ENCODE data around the gene CDK5RAP2. TPM values are rescaled to one million over a fixed set of nuclear protein-coding genes. Genes with fewer than 3 reads are reported as not detected.

Gene CDK5RAP2
- total and polyA plus RNA-seq, 2 donors (not counting 1 experiment from before 2014, with no cell fraction given): 17.7 to 48.6 TPM

GRCh38 chr9:120392711-120393110 is 187.3 kb downstream of the CDK5RAP2 start:
- H4K20me1 ChIP-seq (ENCODE audit: control insufficient read depth, extremely low read depth, insufficient read depth, low read length): no peaks in the 10 kb centered on the region
- peaks cover 10% of the 10 kb centered on the region for H3K36me3 ChIP-seq (ENCODE audit: control insufficient read depth, insufficient read depth, low read length)
- no peak overlapping the region for H3K9ac ChIP-seq (ENCODE audit: insufficient read depth, low read length)
- no peak overlapping the region for H3K27ac ChIP-seq (ENCODE audit: insufficient read depth, low read length)
- no peaks in the 10 kb centered on the region for H3K79me2 ChIP-seq (ENCODE audit: control insufficient read depth, insufficient read depth, low read length)
- DNase-seq (ENCODE audit: low read depth in 2 of 2): no peak
- TF ChIP-seq EZH2 (IDR thresholded peaks at IDR 0.05; ENCODE audit: low read length, missing control alignments): no peak
- TF ChIP-seq CTCF (conservative IDR thresholded peaks at IDR 0.05 in 1 of 2, IDR thresholded peaks at IDR 0.05 in 1 of 2; ENCODE audit: low read depth in 1 of 2, low read length in 2 of 2): no peak
- no peaks in the 10 kb centered on the region for H3K27me3 ChIP-seq (ENCODE audit: control insufficient read depth, insufficient read depth, low read length)
- peaks cover 26% of the 10 kb centered on the region for H3K4me1 ChIP-seq (ENCODE audit: control insufficient read depth, extremely low read depth, insufficient read depth, low read length)
- no peak overlapping the region for H3K4me3 ChIP-seq (replicated peaks in 1 of 4; ENCODE audit: control extremely low read depth in 1 of 4, insufficient read depth in 1 of 4, low read depth in 3 of 4, low read length in 4 of 4)
- H3K4me2 ChIP-seq (ENCODE audit: extremely low read depth, insufficient read depth, low read length): no peak overlapping the region
- no peaks in the 10 kb centered on the region for H3K9me3 ChIP-seq (ENCODE audit: control insufficient read depth, insufficient read depth, low read depth, low read length)
- H2AFZ ChIP-seq (ENCODE audit: low read length): no peak overlapping the region

GRCh38 chr9:120392245-120392644 is 187.7 kb downstream of the CDK5RAP2 start:
- TF ChIP-seq CTCF (conservative IDR thresholded peaks at IDR 0.05 in 1 of 2, IDR thresholded peaks at IDR 0.05 in 1 of 2; ENCODE audit: low read depth in 1 of 2, low read length in 2 of 2) (no peak), EZH2 (IDR thresholded peaks at IDR 0.05; ENCODE audit: low read length, missing control alignments) (no peak)
- no peaks in the 10 kb centered on the region for H4K20me1 ChIP-seq (ENCODE audit: control insufficient read depth, extremely low read depth, insufficient read depth, low read length)
- no peak overlapping the region for H3K27ac ChIP-seq (ENCODE audit: insufficient read depth, low read length)
- no peak overlapping the region for H3K9ac ChIP-seq (ENCODE audit: insufficient read depth, low read length)
- no peaks in the 10 kb centered on the region for H3K79me2 ChIP-seq (ENCODE audit: control insufficient read depth, insufficient read depth, low read length)
- H2AFZ ChIP-seq (ENCODE audit: low read length): no peak overlapping the region
- peaks cover 25% of the 10 kb centered on the region for H3K4me1 ChIP-seq (ENCODE audit: control insufficient read depth, extremely low read depth, insufficient read depth, low read length)
- no peak for DNase-seq (ENCODE audit: low read depth in 2 of 2)
- H3K36me3 ChIP-seq (ENCODE audit: control insufficient read depth, insufficient read depth, low read length): peaks cover 10% of the 10 kb centered on the region
- no peaks in the 10 kb centered on the region for H3K27me3 ChIP-seq (ENCODE audit: control insufficient read depth, insufficient read depth, low read length)
- no peak overlapping the region for H3K4me2 ChIP-seq (ENCODE audit: extremely low read depth, insufficient read depth, low read length)
- no peaks in the 10 kb centered on the region for H3K9me3 ChIP-seq (ENCODE audit: control insufficient read depth, insufficient read depth, low read depth, low read length)
- no peak overlapping the region for H3K4me3 ChIP-seq (replicated peaks in 1 of 4; ENCODE audit: control extremely low read depth in 1 of 4, insufficient read depth in 1 of 4, low read depth in 3 of 4, low read length in 4 of 4)

- Histone ChIP-seq H3K9me3 (ENCODE audit: control insufficient read depth, insufficient read depth, low read depth, low read length) (no peaks in the 10 kb centered on the region), H3K79me2 (ENCODE audit: control insufficient read depth, insufficient read depth, low read length) (no peaks in the 10 kb centered on the region), H3K9ac (ENCODE audit: insufficient read depth, low read length) (no peak overlapping the region), H3K36me3 (ENCODE audit: control insufficient read depth, insufficient read depth, low read length) (peaks cover 10% of the 10 kb centered on the region), H2AFZ (ENCODE audit: low read length) (no peak overlapping the region), H3K4me1 (ENCODE audit: control insufficient read depth, extremely low read depth, insufficient read depth, low read length) (peaks cover 20% of the 10 kb centered on the region), H3K27ac (ENCODE audit: insufficient read depth, low read length) (no peak overlapping the region), H3K4me2 (ENCODE audit: extremely low read depth, insufficient read depth, low read length) (no peak overlapping the region), H3K27me3 (ENCODE audit: control insufficient read depth, insufficient read depth, low read length) (no peaks in the 10 kb centered on the region), H3K4me3 (replicated peaks in 1 of 4; ENCODE audit: control extremely low read depth in 1 of 4, insufficient read depth in 1 of 4, low read depth in 3 of 4, low read length in 4 of 4) (no peak overlapping the region), H4K20me1 (ENCODE audit: control insufficient read depth, extremely low read depth, insufficient read depth, low read length) (no peaks in the 10 kb centered on the region)
- no peak for TF ChIP-seq EZH2 (IDR thresholded peaks at IDR 0.05; ENCODE audit: low read length, missing control alignments)
- DNase-seq (ENCODE audit: low read depth in 2 of 2): no peak
These were observed 188.3 kb downstream of the CDK5RAP2 start for GRCh38 chr9:120391691-120392090.

All from fibroblast of lung (primary cell).